HG03139 (cell line): ENCODE measurements around the gene LLGL1.

Experiments used
- ATAC-seq: cut with Tn5 transposase; IDR thresholded peaks from one replicate; pipeline ENCODE4 v1.9.1; 2021; ENCODE audit not compliant: unreplicated experiment

LLGL1 gene

GRCh38 chr17:18225121-18225641 lies at the start of gene LLGL1:
Gene LLGL1 (plus strand): TSS chr17:18225635. CDS start chr17:18225683, 48 bp downstream.
- peak; percentile 80 for ATAC-seq

DNA sequence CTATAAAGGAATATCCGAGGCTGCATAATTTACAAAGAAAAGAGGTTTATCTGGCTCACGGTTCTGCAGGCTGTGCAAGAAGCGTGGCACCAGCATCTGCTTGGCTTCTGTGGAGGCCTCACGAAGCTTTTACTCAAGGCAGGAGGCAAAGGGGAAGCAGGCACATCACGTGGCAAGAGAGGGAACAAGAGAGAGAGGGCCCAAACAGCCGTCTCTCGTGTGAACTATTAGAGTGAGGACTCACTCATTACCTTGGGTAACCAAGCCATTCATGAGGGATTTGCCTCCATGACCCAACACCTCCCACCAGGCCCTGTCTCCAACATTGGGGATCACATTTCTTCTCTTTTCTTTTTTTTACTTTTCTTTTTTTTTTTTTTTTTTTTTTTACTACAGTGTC lies 49.3 kb upstream of the LLGL1 start:
- no peak for ATAC-seq

- ATAC-seq, result no peak
Observed at GRCh38 chr17:18177133-18177532, 48.3 kb upstream of the LLGL1 start.

DNA sequence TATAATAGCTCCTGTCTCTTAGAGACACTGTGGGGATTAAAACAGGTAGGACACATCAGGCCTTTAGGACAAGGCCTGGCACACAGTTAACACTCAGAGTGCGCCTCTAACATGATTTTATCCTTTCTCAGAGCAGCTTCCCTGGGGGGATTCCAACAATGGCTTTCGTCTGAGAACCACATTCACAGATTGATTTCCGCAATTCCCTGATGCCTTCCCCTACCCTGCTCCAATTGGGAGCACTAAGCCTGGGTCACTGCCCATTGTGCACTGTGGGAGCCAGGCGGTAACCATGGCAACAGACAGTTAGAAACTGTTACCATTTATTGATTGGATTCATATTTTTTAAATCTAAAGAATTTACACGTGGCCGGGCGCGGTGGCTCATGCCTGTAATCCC lies 47.7 kb upstream of the LLGL1 start:
- ATAC-seq, result no peak

- ATAC-seq, result no peak
Observed at GRCh38 chr17:18179196-18179595, 46.2 kb upstream of the LLGL1 start.

- no peak for ATAC-seq
Observed at GRCh38 chr17:18179804-18180203, 45.6 kb upstream of the LLGL1 start.

- ATAC-seq, result no peak
Observed at GRCh38 chr17:18181358-18181757, 44.1 kb upstream of the LLGL1 start.

GRCh38 chr17:18182110-18182977 lies 43.1 kb upstream of the LLGL1 start:
- ATAC-seq, result no peak

GRCh38 chr17:18182978-18183333 lies 42.5 kb upstream of the LLGL1 start:
- peak; percentile 22 for ATAC-seq

DNA sequence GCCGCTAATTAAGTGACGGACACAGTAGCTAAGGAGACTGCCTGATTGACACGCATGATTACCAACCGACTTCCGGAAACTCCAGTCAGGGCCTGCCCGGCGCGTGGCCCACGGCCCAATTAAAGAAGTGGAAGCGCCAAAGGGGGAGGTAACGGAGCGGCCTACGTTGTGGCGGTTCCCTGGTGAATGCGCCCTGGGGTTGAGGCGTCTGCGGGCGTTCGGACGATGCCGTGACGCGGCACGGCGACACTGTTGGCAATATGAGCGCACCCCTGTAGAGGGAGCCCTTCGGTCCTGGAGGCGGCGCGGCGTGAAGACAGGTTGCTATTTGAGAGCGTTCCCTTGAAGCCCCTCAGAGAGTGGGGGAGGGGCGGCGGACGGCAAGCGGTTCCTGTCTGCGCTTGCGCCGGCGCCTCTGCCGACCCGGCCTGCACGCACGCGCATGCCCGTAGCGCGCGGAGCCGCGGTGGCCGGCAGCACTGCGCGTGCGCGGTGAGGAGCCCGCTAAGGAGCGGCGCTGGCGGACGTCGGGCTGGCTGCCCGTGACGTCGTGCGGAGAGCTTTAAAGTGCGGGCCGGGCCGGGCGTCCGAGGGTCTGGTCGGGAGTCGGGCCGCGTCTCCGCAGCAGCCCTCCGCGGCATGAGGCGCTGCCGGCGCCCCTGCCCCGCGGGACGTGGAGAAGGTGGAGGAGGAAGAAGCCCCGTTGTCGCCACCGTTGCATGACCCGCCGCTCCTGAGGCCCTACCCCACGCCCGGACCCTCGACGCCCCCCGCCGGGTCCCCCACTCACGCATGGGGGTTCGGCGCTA lies 41.9 kb upstream of the LLGL1 start, which contains the start of gene ALKBH5:
Gene ALKBH5 (plus strand): TSS at position 495 of the 809 bp plus-strand sequence. CDS start 416 bp downstream, outside the sequence.
- peak; percentile 76 for ATAC-seq

- ATAC-seq, result no peak
Observed at GRCh38 chr17:18184143-18185031, 41.0 kb upstream of the LLGL1 start.

- ATAC-seq, result no peak
Observed at GRCh38 chr17:18185391-18185790, 40.0 kb upstream of the LLGL1 start.

DNA sequence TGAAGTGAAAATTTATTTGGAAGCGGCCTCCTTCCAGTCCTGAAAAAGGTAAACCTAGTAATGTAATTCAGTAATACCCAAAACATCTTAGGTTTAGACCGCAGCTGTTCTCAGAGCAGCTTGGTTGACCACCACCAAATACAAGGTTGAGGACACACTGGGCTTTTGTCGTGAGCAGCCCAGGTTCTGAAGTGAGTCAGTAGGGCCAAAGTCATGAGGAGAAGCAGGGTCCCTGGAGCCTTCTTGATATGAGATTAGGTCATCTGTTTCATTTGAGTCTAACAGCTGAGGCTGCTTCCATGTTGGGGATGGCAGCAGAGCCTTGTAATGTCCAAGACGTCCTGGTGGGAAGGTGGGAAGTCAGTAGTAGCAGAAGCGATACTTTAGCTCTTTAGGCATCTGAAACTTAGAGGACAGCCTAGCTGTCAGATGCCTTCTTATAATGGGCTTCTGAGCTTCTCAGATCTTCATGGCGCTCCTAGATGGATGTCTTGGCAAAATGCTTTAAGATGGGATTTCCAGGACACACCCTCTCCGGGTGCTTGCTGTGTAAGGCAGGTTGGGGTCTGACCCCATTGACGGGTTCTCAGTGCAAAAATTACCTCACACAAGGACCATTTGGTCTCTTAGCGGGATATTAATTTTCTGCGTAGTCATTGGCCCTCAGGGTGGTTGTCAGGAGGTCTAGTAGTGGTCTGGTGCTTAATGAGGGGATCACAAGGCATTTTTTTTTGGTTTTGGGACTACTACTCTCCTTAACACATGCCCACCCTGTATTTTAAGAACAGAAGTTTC lies 39.4 kb upstream of the LLGL1 start:
- no peak for ATAC-seq

DNA sequence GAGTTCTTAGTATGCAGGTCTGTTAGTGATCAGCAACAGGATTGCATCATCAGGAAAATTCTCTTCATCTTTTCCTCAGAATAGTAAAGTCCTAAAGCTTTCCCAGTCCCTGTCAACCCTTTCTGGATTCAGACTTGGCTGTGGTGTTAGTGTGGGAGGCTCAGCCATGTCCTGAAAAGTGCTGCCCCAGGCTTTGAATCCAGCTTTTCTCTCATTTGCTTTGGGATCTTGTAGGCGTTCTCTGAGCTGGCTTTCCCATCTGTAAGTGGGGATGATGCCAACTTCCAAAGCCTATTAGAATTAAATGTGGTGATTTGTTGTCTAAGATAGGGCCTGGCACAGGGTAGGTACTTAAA lies 38.8 kb upstream of the LLGL1 start:
- ATAC-seq, result no peak

DNA sequence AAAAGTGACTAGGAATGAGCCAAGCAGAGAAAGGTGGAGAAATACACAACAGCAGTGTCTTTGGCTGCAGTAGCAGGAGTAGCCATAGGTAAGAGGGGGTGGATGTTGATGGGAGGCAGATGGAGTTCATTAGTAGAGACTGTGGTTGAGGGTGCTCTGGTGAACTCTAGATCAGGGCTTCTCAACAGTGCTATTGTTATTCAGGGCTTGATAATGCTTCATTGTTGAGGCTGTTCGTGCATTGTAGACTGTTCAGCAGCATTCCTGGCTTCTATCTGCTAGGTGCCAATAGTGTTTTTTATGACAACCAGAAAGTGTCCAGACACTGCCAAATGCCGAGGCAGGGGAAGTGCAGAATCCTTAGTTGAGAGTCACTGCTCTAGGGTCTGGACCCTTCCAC lies 38.2 kb upstream of the LLGL1 start:
- no peak for ATAC-seq

- ATAC-seq, result no peak
Observed at GRCh38 chr17:18187821-18188761, 37.3 kb upstream of the LLGL1 start.

DNA sequence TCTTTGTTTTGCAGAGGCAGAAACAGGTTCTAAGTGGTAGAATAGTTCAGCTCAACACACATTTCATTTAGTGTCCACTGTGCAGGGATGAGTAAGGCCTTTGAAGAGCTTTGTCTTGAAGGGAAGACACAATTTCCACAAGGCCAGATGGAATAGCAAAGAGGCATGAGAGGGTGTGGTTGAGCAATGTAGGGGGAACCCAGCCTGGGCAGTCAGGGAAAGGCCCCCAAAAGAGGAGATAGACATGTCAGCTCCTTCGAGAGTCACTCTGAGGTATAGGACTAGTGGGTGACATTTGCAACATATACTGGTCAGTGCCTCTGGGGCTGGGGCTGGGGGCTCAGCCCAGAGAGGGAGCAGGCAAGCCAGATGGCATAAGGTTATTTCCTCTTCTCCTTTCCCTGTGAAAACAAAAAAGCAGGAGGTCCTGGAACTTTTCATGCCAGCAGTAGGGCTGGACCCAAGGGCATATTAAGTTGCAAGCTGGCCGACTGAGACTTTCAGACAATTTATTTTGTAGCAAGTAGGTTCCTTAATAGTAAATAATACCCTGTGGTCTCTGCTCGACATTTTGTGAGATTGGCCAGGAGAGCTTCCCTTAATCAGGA lies 34.7 kb upstream of the LLGL1 start:
- ATAC-seq, result no peak

- ATAC-seq, result no peak
Observed at GRCh38 chr17:18191236-18191667, 34.2 kb upstream of the LLGL1 start.
